Lung (tissue), 12 donors: Measurements from ENCODE around the gene BORCS5. TPM values are rescaled to one million over a fixed set of nuclear protein-coding genes. Genes with fewer than 3 reads are reported as not detected.
"Not testable (repeated sequence)": the region's sequence is repeated elsewhere in the genome, so short reads cannot be mapped to it uniquely, and the experiment has no call there.

Experiments used
- ATAC-seq: fragments of 200-7000 bp; cut with Tn5 transposase; one replicate; pipeline ENCODE4 v1.9.1; 2020; ENCODE audit warnings: moderate number of reproducible peaks; ENCODE audit not compliant: insufficient read depth, low FRiP score
- DNase-seq, 3 donors: peaks; one replicate each; pipeline ENCODE4 v3.0.0-alpha.2; 2013 to 2017
- H3K27ac ChIP-seq, 2 donors: one replicate each; pipeline ENCODE4 v1.5.1; 2013; ENCODE audit warnings: mild to moderate bottlenecking in 2 of 2, moderate library complexity in 2 of 2, control low read depth in 1 of 2, inconsistent platforms in 1 of 2, low read depth in 1 of 2, low read length in 1 of 2
- H3K27me3 ChIP-seq, 3 donors: one replicate each; pipeline ENCODE4 v1.5.1; 2013; ENCODE audit warnings: low read length in 2 of 3; ENCODE audit not compliant: control insufficient read depth in 3 of 3, insufficient read depth in 3 of 3
- H3K36me3 ChIP-seq, 4 donors: one replicate each; pipeline ENCODE4 v1.5.1; 2013; ENCODE audit warnings: low read length in 4 of 4, mild to moderate bottlenecking in 1 of 4, moderate library complexity in 1 of 4; ENCODE audit not compliant: control insufficient read depth in 4 of 4, insufficient read depth in 4 of 4
- H3K4me1 ChIP-seq, 5 donors: one replicate each; pipeline ENCODE4 v1.5.1; 2013; ENCODE audit warnings: low read length in 5 of 5, mild to moderate bottlenecking in 2 of 5, moderate library complexity in 1 of 5; ENCODE audit not compliant: control insufficient read depth in 5 of 5, insufficient read depth in 5 of 5
- H3K4me3 ChIP-seq: one replicate; pipeline ENCODE4 v1.5.1; 2013; ENCODE audit warnings: mild to moderate bottlenecking, control low read depth, moderate library complexity
- H3K9ac ChIP-seq, 2 donors: one replicate each; pipeline ENCODE4 v1.5.1; 2013; ENCODE audit warnings: low read length in 2 of 2, control low read depth in 1 of 2; ENCODE audit not compliant: insufficient read depth in 1 of 2
- H3K9me3 ChIP-seq, 4 donors: one replicate each; pipeline ENCODE4 v1.5.1; 2013; ENCODE audit warnings: low read length in 3 of 4, mild to moderate bottlenecking in 1 of 4, moderate library complexity in 1 of 4; ENCODE audit not compliant: control insufficient read depth in 4 of 4, insufficient read depth in 3 of 4
- WGBS, 2 donors: extraction: QIAGEN DNeasy Blood & Tissue Kit; methylation state at CpG; one replicate each; pipeline ENCODE4 v1.1.7; 2013; 5-methylcytosine and 5-hydroxymethylcytosine counted together
- polyA plus RNA-seq, 2 donors: library from polyadenylated mRNA; stranded (reverse); fragments of 200-250 nt; gene quantifications; one replicate each; pipeline ENCODE4 v1.2.1, GENCODE V29; 2013
- total RNA-seq, 2 donors: library from RNA; depleted of rRNA in 1 of 2; stranded (reverse); fragments of >200 nt in 1 of 2; gene quantifications; one replicate each; pipeline ENCODE4 v1.2.1, GENCODE V29; 2014 to 2021
- TF ChIP-seq, protein P1 (sequence below): IDR thresholded peaks from 2 replicates; pipeline ENCODE4 v1.5.1; 2012; ENCODE audit warnings: mild to moderate bottlenecking; ENCODE audit errors: control extremely low read depth, extremely low read depth
- donor health status: control.
- donor health status: control.
- donor health status: Bipolar disorder and iron deficiency.
- donor health status: healthy.
- donor health status: DM: yes; HTN: yes; CAD: no.

Gene BORCS5
- total and polyA plus RNA-seq, 4 donors: 4.7 to 26.8 (median 10.3) TPM

DNA sequence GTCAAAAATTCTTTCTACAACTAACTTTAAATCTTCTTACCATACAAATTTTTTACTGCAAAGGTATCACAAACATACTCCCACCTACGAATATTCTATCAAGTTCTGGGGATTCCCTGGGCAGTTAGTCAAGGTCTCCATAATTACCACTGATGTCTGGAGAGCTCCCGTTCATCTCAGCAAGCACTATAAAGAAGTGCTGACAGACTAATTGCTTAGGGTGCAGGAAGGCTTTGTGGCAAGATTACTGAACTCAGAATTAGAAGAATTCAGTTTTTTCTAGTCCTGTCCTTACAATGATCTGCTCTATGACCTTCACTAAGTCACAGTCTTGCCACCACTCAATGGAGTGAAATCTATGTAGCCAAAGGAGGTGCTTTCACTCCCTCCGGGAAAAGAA, 144.2 kb downstream of the BORCS5 start:
- Histone ChIP-seq H3K9ac (no peak overlapping the region), H3K9me3 (peaks cover 0 to 1% (median 0%) of the 10 kb centered on the region in 4 donors), H3K4me3 (no peak overlapping the region), H3K4me1 (peaks cover 0 to 19% (median 4%) of the 10 kb centered on the region in 5 donors), H3K36me3 (peaks cover 0 to 8% (median 2%) of the 10 kb centered on the region in 4 donors), H3K27ac (no peak overlapping the region), H3K27me3 (no peaks in the 10 kb centered on the region)
- DNase-seq: peak in 1 of 3 donors; percentile 13
- no peak for ATAC-seq
- TF ChIP-seq, protein P1, sequence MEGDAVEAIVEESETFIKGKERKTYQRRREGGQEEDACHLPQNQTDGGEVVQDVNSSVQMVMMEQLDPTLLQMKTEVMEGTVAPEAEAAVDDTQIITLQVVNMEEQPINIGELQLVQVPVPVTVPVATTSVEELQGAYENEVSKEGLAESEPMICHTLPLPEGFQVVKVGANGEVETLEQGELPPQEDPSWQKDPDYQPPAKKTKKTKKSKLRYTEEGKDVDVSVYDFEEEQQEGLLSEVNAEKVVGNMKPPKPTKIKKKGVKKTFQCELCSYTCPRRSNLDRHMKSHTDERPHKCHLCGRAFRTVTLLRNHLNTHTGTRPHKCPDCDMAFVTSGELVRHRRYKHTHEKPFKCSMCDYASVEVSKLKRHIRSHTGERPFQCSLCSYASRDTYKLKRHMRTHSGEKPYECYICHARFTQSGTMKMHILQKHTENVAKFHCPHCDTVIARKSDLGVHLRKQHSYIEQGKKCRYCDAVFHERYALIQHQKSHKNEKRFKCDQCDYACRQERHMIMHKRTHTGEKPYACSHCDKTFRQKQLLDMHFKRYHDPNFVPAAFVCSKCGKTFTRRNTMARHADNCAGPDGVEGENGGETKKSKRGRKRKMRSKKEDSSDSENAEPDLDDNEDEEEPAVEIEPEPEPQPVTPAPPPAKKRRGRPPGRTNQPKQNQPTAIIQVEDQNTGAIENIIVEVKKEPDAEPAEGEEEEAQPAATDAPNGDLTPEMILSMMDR: no peak
- WGBS, 2 donors: 70 to 89% methylated on average over 3 of the region's 3 CpGs

GRCh38 chr12:12502130-12502814, 145.4 kb downstream of the BORCS5 start:
- H3K9me3 ChIP-seq, H3K36me3 ChIP-seq, H3K27ac ChIP-seq, DNase-seq, H3K27me3 ChIP-seq, H3K9ac ChIP-seq, H3K4me3 ChIP-seq, ATAC-seq: not testable (repeated sequence)
- H3K4me1 ChIP-seq: peaks cover 0 to 27% (median 14%) of the 10 kb centered on the region in 5 donors
- WGBS, 2 donors: 87 to 88% methylated on average over 7 of the region's 7 CpGs

DNA sequence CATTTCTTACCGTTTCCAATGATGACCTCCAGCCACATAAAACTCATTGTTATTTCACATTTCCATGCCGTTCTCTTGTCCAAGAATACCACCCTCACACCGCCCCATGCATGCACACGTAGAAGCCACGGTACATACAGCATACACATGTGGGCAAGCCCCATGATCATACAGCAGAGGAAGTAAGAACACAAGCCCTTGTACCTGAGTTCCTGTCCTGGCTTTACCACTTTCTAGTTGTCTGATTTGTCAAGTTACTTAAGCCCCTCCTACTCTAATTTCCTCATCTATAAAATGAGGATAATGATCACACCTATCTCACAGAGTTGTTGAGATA, 145.9 kb downstream of the BORCS5 start:
- Histone ChIP-seq H3K36me3 (peaks cover 0 to 8% (median under 1%) of the 10 kb centered on the region in 4 donors), H3K4me3 (no peak overlapping the region), H3K9ac (no peak overlapping the region), H3K27me3 (no peaks in the 10 kb centered on the region), H3K27ac (no peak overlapping the region), H3K4me1 (peaks cover 0 to 27% (median 14%) of the 10 kb centered on the region in 5 donors), H3K9me3 (peaks cover 0 to 1% (median 0%) of the 10 kb centered on the region in 4 donors)
- 92 to 93% methylated on average over 5 of the region's 5 CpGs for WGBS, 2 donors
- TF ChIP-seq, protein P1: no peak
- no peak for DNase-seq
- no peak for ATAC-seq

DNA sequence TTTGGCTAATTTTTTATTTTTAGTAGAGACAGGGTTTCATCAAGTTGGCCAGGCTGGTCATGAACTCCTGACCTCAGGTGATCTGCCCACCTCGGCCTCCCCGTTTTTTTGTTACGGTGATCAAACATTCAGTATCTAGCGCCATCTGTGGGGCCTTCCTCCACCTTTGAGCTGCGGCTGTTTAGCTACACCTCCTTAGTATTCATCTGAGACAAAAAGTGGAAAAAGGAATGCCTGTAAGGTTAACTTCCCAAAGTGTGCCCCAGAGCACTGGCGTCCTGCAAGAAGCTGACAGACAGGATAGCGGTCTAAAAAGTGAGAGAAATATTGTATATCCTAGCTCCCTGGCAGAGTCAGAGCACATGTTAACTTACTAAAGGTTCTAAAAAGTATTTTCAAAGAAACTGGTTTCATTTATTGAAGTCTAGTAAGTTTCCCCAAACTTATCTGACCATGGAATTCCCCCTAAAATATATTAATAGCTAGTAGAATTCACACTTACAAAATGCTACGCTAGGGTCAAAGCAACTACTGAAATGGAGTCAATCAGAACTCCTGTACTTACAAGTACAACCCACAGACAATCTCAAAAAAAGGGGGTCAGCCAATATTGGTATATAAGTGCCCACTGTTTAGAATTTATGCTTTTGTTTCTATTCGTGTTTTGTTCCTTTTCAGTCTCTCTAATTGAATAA, 146.7 kb downstream of the BORCS5 start:
- WGBS, 2 donors: 87 to 90% methylated on average over 9 of the region's 9 CpGs
- H3K9me3 ChIP-seq: peaks cover 0 to 1% (median 0%) of the 10 kb centered on the region in 4 donors
- H3K27ac ChIP-seq: no peak overlapping the region
- TF ChIP-seq, protein P1: no peak
- ATAC-seq (no peak), DNase-seq (no peak)
- H3K27me3 ChIP-seq: no peaks in the 10 kb centered on the region
- no peak overlapping the region for H3K4me3 ChIP-seq
- H3K4me1 ChIP-seq: peaks cover 0 to 27% (median 14%) of the 10 kb centered on the region in 5 donors
- no peak overlapping the region for H3K9ac ChIP-seq
- peaks cover 0 to 8% (median under 1%) of the 10 kb centered on the region in 4 donors for H3K36me3 ChIP-seq
